H1 (cell line): ENCODE measurements around the gene PPP2R5B. TPM values are rescaled to one million over a fixed set of nuclear protein-coding genes. Genes with fewer than 3 reads are reported as not detected.

Source experiments
- CTCF ChIA-PET: fragments of 300-600 bp; sonication (Branson Sonifier 250); formaldehyde crosslinking; loops from one replicate; lab custom pipeline; 2021; ENCODE audit not compliant: partially characterized antibody; lab: Charles Lee
- POLR2A ChIA-PET: fragments of 300-600 bp; sonication (Branson Sonifier 250); formaldehyde crosslinking; loops from one replicate; lab custom pipeline; 2021; ENCODE audit warnings: inconsistent platforms; ENCODE audit not compliant: partially characterized antibody; lab: Charles Lee
- DNase-seq, 2 experiments: peaks; one replicate each; pipeline versions ENCODE4 v3.0.0 to v3.0.0-alpha.2; 2010 to 2022; ENCODE audit warnings: low spot score in 2 of 2, low read depth in 1 of 2, mixed read lengths in 1 of 2
- FAIRE-seq: peaks from 2 replicates; lab custom pipeline; 2011; peaks lifted over from hg19 to GRCh38; lab: Jason Lieb, UNC
- H2AFZ ChIP-seq: 2 replicates; pipeline ENCODE4 v1.8.1; 2012; ENCODE audit warnings: low read length, inconsistent platforms
- H2AK5ac ChIP-seq: 2 replicates; pipeline ENCODE4 v1.6.1; 2013; ENCODE audit warnings: low read depth, low read length
- H2BK120ac ChIP-seq: replicated peaks from 2 replicates; pipeline ENCODE3; 2013; ENCODE audit warnings: low read depth, low read length, inconsistent platforms
- H2BK12ac ChIP-seq: 2 replicates; pipeline ENCODE4 v1.6.1; 2013; ENCODE audit warnings: low read depth, low read length
- H2BK15ac ChIP-seq: 2 replicates; pipeline ENCODE4 v1.6.1; 2013; ENCODE audit warnings: low read length
- H2BK20ac ChIP-seq: 2 replicates; pipeline ENCODE4 v1.6.1; 2013; ENCODE audit warnings: low read length
- H2BK5ac ChIP-seq: 2 replicates; pipeline ENCODE4 v1.6.1; 2013; ENCODE audit warnings: low read depth, low read length
- H3K14ac ChIP-seq: 2 replicates; pipeline ENCODE4 v1.6.1; 2013; ENCODE audit warnings: inconsistent platforms; ENCODE audit not compliant: insufficient read length
- H3K18ac ChIP-seq: 2 replicates; pipeline ENCODE4 v1.6.1; 2013; ENCODE audit warnings: low read length; ENCODE audit errors: extremely low read depth
- H3K23ac ChIP-seq: 2 replicates; pipeline ENCODE4 v1.6.1; 2013; ENCODE audit warnings: inconsistent platforms; ENCODE audit not compliant: insufficient read length
- H3K23me2 ChIP-seq: 2 replicates; pipeline ENCODE4 v1.6.1; 2013; ENCODE audit warnings: low read depth, low read length
- H3K27ac ChIP-seq: 2 replicates; pipeline ENCODE4 v1.6.1; 2011; ENCODE audit warnings: low read depth, low read length, inconsistent platforms
- H3K27me3 ChIP-seq, 4 experiments: replicated peaks in 1 of 4; 1 replicate in 1 of 4; 2 replicates in 3 of 4; pipeline versions ENCODE4 v1.6.1 to v1.8.1; 2011 to 2013; ENCODE audit warnings: low read length in 3 of 4, mild to moderate bottlenecking in 3 of 4, inconsistent platforms in 2 of 4, mixed read lengths in 2 of 4, moderate library complexity in 1 of 4; ENCODE audit not compliant: control insufficient read depth in 3 of 4, insufficient read depth in 3 of 4; ENCODE audit errors: extremely low read depth in 1 of 4
- H3K36me3 ChIP-seq, 4 experiments: 2 replicates each; pipeline versions ENCODE4 v1.6.1 to v1.8.1; 2011 to 2013; ENCODE audit warnings: mild to moderate bottlenecking in 4 of 4, low read length in 3 of 4, moderate library complexity in 2 of 4, control low read depth in 1 of 4, inconsistent platforms in 1 of 4; ENCODE audit not compliant: insufficient read depth in 4 of 4, control insufficient read depth in 2 of 4
- H3K4ac ChIP-seq: replicated peaks from 2 replicates; pipeline ENCODE3; 2013; ENCODE audit warnings: low read length, low read depth, mixed read lengths, inconsistent platforms; ENCODE audit not compliant: insufficient read length
- H3K4me1 ChIP-seq, 4 experiments: replicated peaks in 1 of 4; 1 replicate in 1 of 4; 2 replicates in 3 of 4; pipeline versions ENCODE4 v1.6.1 to v1.8.1; 2011 to 2013; ENCODE audit warnings: low read length in 3 of 4, inconsistent platforms in 2 of 4, mixed read lengths in 1 of 4; ENCODE audit not compliant: insufficient read depth in 4 of 4, control insufficient read depth in 3 of 4
- H3K4me2 ChIP-seq, 2 experiments: 2 replicates each; pipeline versions ENCODE4 v1.6.1 to v1.8.1; 2011 to 2013; ENCODE audit warnings: low read depth in 2 of 2, low read length in 2 of 2, control low read depth in 1 of 2, inconsistent platforms in 1 of 2, mild to moderate bottlenecking in 1 of 2; ENCODE audit not compliant: insufficient read depth in 1 of 2
- H3K4me3 ChIP-seq, 4 experiments: fragments of 200-600, 300-600 bp in 1 of 4; sonication (generic), shearing (Covaris generic), sonication (Bioruptor Twin) in 1 of 4; 2 replicates each; pipeline versions ENCODE4 v1.5.1 to v1.8.1; 2011 to 2016; ENCODE audit warnings: low read length in 4 of 4, low read depth in 3 of 4, control low read depth in 2 of 4, inconsistent platforms in 2 of 4, mild to moderate bottlenecking in 2 of 4, mixed read lengths in 1 of 4, moderate library complexity in 1 of 4; ENCODE audit not compliant: insufficient read depth in 2 of 4; ENCODE audit errors: extremely low read depth in 1 of 4
- H3K56ac ChIP-seq: replicated peaks from 2 replicates; pipeline ENCODE3; 2013; ENCODE audit warnings: low read depth, mild to moderate bottlenecking, mixed read lengths, low read length, inconsistent platforms; ENCODE audit not compliant: insufficient read length
- H3K79me1 ChIP-seq: 2 replicates; pipeline ENCODE4 v1.6.1; 2013; ENCODE audit warnings: low read depth, low read length, control low read depth
- H3K79me2 ChIP-seq, 2 experiments: 2 replicates each; pipeline versions ENCODE4 v1.6.1 to v1.8.1; 2012 to 2013; ENCODE audit warnings: low read length in 2 of 2, mild to moderate bottlenecking in 2 of 2, inconsistent platforms in 1 of 2; ENCODE audit not compliant: insufficient read depth in 2 of 2, control insufficient read depth in 1 of 2
- H3K9ac ChIP-seq, 4 experiments: replicated peaks in 1 of 4; 1 replicate in 1 of 4; 2 replicates in 3 of 4; pipeline versions ENCODE4 v1.6.1 to v1.8.1; 2011 to 2013; ENCODE audit warnings: low read depth in 3 of 4, low read length in 3 of 4, control low read depth in 2 of 4, mild to moderate bottlenecking in 2 of 4, moderate library complexity in 2 of 4, inconsistent platforms in 1 of 4; ENCODE audit errors: extremely low read depth in 1 of 4
- H3K9me3 ChIP-seq, 2 experiments: 2 replicates each; pipeline versions ENCODE4 v1.6.1 to v1.8.1; 2012 to 2013; ENCODE audit warnings: mild to moderate bottlenecking in 2 of 2, moderate library complexity in 2 of 2, control low read depth in 1 of 2, inconsistent platforms in 1 of 2, low read depth in 1 of 2, low read length in 1 of 2, mixed read lengths in 1 of 2; ENCODE audit not compliant: insufficient read depth in 2 of 2
- H4K20me1 ChIP-seq, 2 experiments: replicated peaks in 1 of 2; 2 replicates each; pipeline versions ENCODE3 to v1.8.1; 2011 to 2013; ENCODE audit warnings: inconsistent platforms in 2 of 2, low read length in 2 of 2, mild to moderate bottlenecking in 1 of 2; ENCODE audit not compliant: insufficient read depth in 2 of 2, control insufficient read depth in 1 of 2
- H4K5ac ChIP-seq: 2 replicates; pipeline ENCODE4 v1.6.1; 2013; ENCODE audit warnings: low read length, low read depth, mixed read lengths, inconsistent platforms; ENCODE audit not compliant: insufficient read length
- H4K8ac ChIP-seq: 2 replicates; pipeline ENCODE4 v1.8.0; 2013; ENCODE audit warnings: mild to moderate bottlenecking, moderate library complexity, low read length, inconsistent platforms; ENCODE audit not compliant: insufficient read depth; ENCODE audit errors: extremely low read depth
- H4K91ac ChIP-seq: replicated peaks from 2 replicates; pipeline ENCODE3; 2013; ENCODE audit warnings: low read length, mixed read lengths, inconsistent platforms; ENCODE audit not compliant: insufficient read length
- ASH2L ChIP-seq: fragments of 200-600, 300-600 bp; sonication (generic); IDR thresholded peaks from one replicate; pipeline ENCODE4 v1.7.1; 2017; ENCODE audit warnings: low read length
- ATF2 ChIP-seq: IDR thresholded peaks from 2 replicates; pipeline ENCODE4 v1.6.1; 2012; ENCODE audit warnings: low read length, inconsistent platforms
- BCL11A ChIP-seq, 2 experiments: IDR thresholded peaks; one replicate each; pipeline ENCODE4 v1.6.1; 2011; ENCODE audit warnings: low read depth in 2 of 2, low read length in 2 of 2, mild to moderate bottlenecking in 2 of 2
- CEBPB ChIP-seq: IDR thresholded peaks from 2 replicates; pipeline ENCODE4 v1.6.1; 2012; ENCODE audit warnings: low read depth, low read length
- EP300 ChIP-seq, 2 experiments: IDR thresholded peaks; 1 replicate in 1 of 2; 2 replicates in 1 of 2; pipeline ENCODE4 v1.6.1; 2011 to 2012; ENCODE audit warnings: low read depth in 2 of 2, low read length in 2 of 2, mild to moderate bottlenecking in 2 of 2, borderline replicate concordance in 1 of 2, inconsistent platforms in 1 of 2, moderate library complexity in 1 of 2
- GTF2F1 ChIP-seq: IDR thresholded peaks from 2 replicates; pipeline ENCODE4 v1.6.1; 2012; ENCODE audit warnings: low read depth, low read length, improper control_type of control experiment, borderline replicate concordance
- HDAC6 ChIP-seq: IDR thresholded peaks from one replicate; pipeline ENCODE4 v1.7.1; 2012; ENCODE audit warnings: low read depth, mild to moderate bottlenecking, inconsistent platforms, low read length, moderate library complexity
- JUN ChIP-seq: IDR thresholded peaks from 2 replicates; pipeline ENCODE4 v1.6.1; 2011; ENCODE audit warnings: low read depth, mild to moderate bottlenecking, improper control_type of control experiment, low read length
- SIX5 ChIP-seq: IDR thresholded peaks from 2 replicates; pipeline ENCODE4 v1.6.1; 2011; ENCODE audit warnings: mild to moderate bottlenecking, low read depth, low read length
- TAF1 ChIP-seq: IDR thresholded peaks from 2 replicates; pipeline ENCODE4 v1.6.1; 2011; ENCODE audit warnings: mild to moderate bottlenecking, low read depth, low read length
- WGBS, 2 experiments: shearing (Covaris generic) in 1 of 2; methylation state at CpG; one replicate each; pipeline versions ENCODE4 v1.1.6 to v1.1.7; 2013 to 2015; ENCODE audit warnings: low lambda C conversion rate in 2 of 2, mixed read lengths in 2 of 2, inconsistent platforms in 1 of 2, low coverage in 1 of 2, missing lambda C conversion rate in 1 of 2; ENCODE audit not compliant: insufficient replicate concordance in 2 of 2, insufficient coverage in 1 of 2, insufficient read length in 1 of 2; ENCODE audit errors: extremely low coverage in 1 of 2, missing lambda C conversion rate in 1 of 2; 5-methylcytosine and 5-hydroxymethylcytosine counted together
- polyA plus RNA-seq, 7 experiments: library from polyadenylated mRNA; depleted of rRNA in 3 of 7; stranded (reverse) in 5 of 7; unstranded in 2 of 7; fragments of >200 nt in 5 of 7; fragments of 200-250 nt in 2 of 7; gene quantifications; 1 replicate in 5 of 7; 2 replicates in 1 of 7; 4 replicates in 1 of 7; pipeline versions ENCODE4 v1.2.1 to v1.2.3, GENCODE V29; 2011 to 2013; ENCODE audit warnings: missing spikeins in 2 of 7, mixed read lengths in 2 of 7
- total RNA-seq: library from RNA; stranded (reverse); fragmentation: NEBNext Ultra II Directional; extraction: Animal tissue kit (Norgen Biotek cat#: 25700); gene quantifications from 2 replicates; pipeline ENCODE4 v1.2.1, GENCODE V29; 2021

Gene PPP2R5B
- total and polyA plus RNA-seq, 2 of the 8 experiments (the other 6 are each of a cell fraction or from before 2014, with no cell fraction given): 4.9 to 5.1 TPM

- H2AFZ ChIP-seq: no peak overlapping the region
- WGBS, 2 experiments: 87% methylated on average over 15 of the region's 15 CpGs; no CpG with 5 or more reads in 1 of the 2 experiments
- H3K23me2 ChIP-seq: no peaks in the 10 kb centered on the region; the same call in 1 of the 2 replicates
- no peak overlapping the region for H2AK5ac ChIP-seq
- H2BK5ac ChIP-seq: no peak overlapping the region
- no peak overlapping the region for H3K27ac ChIP-seq
- no peak overlapping the region for H4K5ac ChIP-seq
- H2BK120ac ChIP-seq: no peak overlapping the region
- H3K56ac ChIP-seq: peak overlapping the region; percentile 54
- no peak overlapping the region for H3K4me2 ChIP-seq
- H4K20me1 ChIP-seq: no peaks in the 10 kb centered on the region
- H2BK20ac ChIP-seq: no peak overlapping the region
- H3K36me3 ChIP-seq: no peaks in the 10 kb centered on the region
- no peak overlapping the region; a peak in 1 of 7 replicates for H3K9ac ChIP-seq
- no peaks in the 10 kb centered on the region for H3K79me1 ChIP-seq
- no peak overlapping the region for H4K8ac ChIP-seq
- H2BK12ac ChIP-seq: no peak overlapping the region
- FAIRE-seq (no peak), DNase-seq (no peak)
- H3K4ac ChIP-seq: no peak overlapping the region
- no peak overlapping the region for H4K91ac ChIP-seq
- no peaks in the 10 kb centered on the region for H3K79me2 ChIP-seq
- H3K14ac ChIP-seq: no peak overlapping the region
- H2BK15ac ChIP-seq: no peak overlapping the region
- ChIA-PET CTCF (interaction anchor here (0.9 to 32.2 kb wide), 10 partner anchors 6 to 225 kb away, joined by 3 to 1058 read pairs (median 3); partner anchors contain the start of genes ARL2, BATF2, CDC42BPG and PPP2R5B), POLR2A (interaction anchor here (0.7 to 24.6 kb wide), 4 partner anchors 9 to 198 kb away, joined by 3 to 408 read pairs (median 34); partner anchors contain the start of gene EHD1)
- H3K4me1 ChIP-seq: peaks cover 0 to 11% (median 8%) of the 10 kb centered on the region in 4 experiments; a peak in 6 of 7 replicates
- H3K18ac ChIP-seq: no peak overlapping the region
- no peak overlapping the region for H3K23ac ChIP-seq
- no peaks in the 10 kb centered on the region for H3K9me3 ChIP-seq
- no peak overlapping the region for H3K4me3 ChIP-seq
- no peaks in the 10 kb centered on the region; a peak in 1 of 7 replicates for H3K27me3 ChIP-seq
- TF ChIP-seq JUN (no peak), CEBPB (no peak; the same call in 1 of the 2 replicates), SIX5 (no peak), ASH2L (no peak), EP300 (IDR thresholded peaks at IDR 0.05; ENCODE audit: borderline replicate concordance in 1 of 2, low read depth in 2 of 2, low read length in 2 of 2) (no peak), ATF2 (no peak), GTF2F1 (no peak), HDAC6 (no peak), TAF1 (no peak), BCL11A (IDR thresholded peaks at IDR 0.05; ENCODE audit: low read depth in 2 of 2, low read length in 2 of 2) (no peak)
Measured at GRCh38 chr11:64885367-64886286, 38.9 kb upstream of the PPP2R5B start.
